Measurements from ENCODE around the gene SLC16A9.
"Not testable (repeated sequence)": the region's sequence is repeated elsewhere in the genome, so short reads cannot be mapped to it uniquely, and the experiment has no call there.

SLC16A9 gene

DNA sequence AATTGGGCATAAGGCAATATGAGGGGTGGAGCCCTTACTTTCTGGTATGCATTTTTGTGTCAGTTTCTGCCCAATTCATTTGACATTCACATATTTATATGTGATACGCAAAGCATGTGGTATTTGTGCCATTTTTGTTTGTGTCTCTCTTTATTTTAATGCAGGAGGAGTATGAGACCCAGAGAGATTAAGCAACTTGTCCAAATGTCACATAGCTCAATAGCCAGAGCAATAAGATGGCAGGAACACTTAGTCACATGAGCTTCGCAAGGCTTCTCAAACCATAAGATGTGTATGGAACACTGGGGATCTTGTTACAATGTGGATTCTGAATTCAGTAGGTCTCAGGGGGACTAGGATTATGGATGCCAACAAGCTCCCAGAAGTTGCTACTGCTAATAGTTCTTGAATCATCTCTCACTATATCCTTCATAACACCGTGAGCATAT lies 24.4 kb upstream of the SLC16A9 start:
- no peak for DNase-seq (ENCODE audit: low spot score)
- TF ChIP-seq, protein P1, sequence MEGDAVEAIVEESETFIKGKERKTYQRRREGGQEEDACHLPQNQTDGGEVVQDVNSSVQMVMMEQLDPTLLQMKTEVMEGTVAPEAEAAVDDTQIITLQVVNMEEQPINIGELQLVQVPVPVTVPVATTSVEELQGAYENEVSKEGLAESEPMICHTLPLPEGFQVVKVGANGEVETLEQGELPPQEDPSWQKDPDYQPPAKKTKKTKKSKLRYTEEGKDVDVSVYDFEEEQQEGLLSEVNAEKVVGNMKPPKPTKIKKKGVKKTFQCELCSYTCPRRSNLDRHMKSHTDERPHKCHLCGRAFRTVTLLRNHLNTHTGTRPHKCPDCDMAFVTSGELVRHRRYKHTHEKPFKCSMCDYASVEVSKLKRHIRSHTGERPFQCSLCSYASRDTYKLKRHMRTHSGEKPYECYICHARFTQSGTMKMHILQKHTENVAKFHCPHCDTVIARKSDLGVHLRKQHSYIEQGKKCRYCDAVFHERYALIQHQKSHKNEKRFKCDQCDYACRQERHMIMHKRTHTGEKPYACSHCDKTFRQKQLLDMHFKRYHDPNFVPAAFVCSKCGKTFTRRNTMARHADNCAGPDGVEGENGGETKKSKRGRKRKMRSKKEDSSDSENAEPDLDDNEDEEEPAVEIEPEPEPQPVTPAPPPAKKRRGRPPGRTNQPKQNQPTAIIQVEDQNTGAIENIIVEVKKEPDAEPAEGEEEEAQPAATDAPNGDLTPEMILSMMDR (IDR thresholded peaks at IDR 0.05; ENCODE audit: extremely low read depth, missing control alignments): no peak

DNA sequence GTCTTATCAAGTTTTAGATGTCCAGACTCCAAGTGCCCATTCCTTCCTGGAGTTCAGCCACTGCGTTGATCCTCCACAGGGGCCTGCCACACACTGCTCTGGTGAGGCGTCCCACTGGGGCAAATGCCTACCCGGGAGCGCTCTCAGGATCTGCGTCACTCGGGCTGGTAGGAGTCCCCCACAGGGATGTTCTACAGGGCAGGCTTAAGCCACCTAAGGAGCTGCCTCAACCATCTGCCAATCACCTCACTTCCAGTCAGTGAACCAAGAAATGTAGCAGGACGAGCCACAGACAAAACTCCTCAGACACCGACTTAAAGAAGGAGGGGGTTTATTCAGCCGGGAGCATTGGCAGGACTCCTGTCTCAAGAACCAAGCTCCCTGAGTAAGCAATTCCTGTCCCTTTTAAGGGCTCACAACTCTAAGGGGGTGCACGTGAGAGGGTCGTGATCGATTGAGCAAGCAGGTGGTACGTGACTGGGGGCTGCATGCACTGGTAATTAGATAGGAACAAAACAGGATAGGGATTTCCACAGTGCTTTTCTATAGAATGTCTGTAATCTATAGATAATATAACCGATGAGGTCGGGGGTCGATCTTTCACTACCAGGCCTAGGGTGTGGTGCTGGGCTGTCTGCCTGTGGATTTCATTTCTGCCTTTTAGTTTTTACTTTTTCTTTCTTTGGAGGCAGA lies 23.8 kb upstream of the SLC16A9 start:
- not testable (repeated sequence) for DNase-seq (ENCODE audit: low spot score)

DNA sequence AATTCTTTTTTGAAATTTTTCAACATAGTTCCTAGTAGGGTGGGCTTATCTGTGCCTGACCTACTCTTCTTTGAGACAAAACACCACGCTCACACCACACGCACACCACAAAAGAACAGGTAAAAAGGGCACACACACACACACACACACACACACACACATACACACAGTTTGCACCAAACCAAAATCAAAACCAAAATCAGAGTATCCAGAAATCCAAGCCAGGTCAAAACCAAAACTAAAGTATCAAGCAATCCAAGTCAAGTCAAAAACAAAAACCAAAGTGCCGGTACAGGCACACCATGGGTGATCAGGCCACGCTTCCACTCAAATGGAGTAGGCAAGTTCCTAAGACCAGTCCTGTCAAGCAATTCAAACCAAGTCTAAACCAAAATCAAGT lies 23.2 kb upstream of the SLC16A9 start:
- not testable (repeated sequence) for DNase-seq (ENCODE audit: low spot score)

DNA sequence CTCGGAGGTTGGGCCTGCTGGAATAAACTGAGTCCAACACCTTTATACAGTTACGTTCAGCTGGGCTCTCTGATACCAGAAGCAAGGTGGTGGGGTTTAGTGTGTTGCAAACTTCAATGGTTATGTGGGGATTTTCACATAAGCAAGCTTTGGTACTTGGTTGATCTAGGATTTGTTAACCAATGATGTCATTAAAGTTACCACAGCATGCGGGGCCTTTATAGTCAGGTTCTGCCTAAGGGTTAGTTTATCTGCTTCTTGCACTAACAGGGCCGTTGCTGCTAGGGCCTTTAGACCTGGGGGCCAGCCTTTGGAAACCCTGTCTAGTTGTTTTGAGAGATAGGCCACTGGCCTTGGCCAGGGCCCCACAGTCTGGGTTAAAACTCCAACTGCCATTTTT lies 19.5 kb upstream of the SLC16A9 start:
- DNase-seq (ENCODE audit: low spot score): not testable (repeated sequence)

DNA sequence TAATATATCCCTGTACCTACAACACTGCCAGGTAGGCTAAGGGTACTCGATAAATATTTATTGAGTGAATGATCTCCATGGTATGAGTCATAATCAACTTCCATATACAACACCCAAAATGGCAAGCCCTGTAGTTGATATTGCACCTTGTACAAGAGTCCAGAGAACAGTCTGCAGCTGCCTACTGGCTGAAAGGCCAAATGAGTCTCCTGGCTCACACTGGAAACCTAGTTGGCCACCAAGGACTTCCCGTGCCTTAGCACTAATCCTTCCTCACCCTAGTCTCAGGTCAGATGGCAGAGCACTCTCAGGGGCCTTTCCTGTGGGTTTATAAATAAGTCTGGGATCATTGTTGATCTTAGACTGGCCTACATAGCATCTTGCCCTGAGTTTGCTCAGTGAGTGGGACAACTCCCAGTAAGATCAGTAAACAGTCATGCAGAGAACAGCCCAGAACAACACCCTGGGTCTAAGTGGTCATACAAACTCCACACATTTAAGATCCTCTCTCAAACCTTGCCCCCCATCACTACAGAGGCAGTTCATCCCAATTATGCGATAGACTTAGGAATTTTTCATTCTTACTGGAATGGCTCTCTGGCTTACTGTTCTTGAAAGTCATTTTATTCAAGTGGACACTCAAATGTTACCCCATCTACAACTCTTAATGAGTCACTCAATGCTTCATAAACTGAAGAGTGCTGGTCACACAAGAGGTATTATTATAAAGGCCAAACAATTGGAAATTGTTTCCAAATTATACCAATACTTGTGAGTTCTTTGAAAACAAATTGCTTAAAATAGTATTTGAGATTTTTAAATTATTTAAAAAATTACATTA lies 14.7 kb upstream of the SLC16A9 start:
- DNase-seq (ENCODE audit: low spot score): no peak
- TF ChIP-seq, protein P1 (IDR thresholded peaks at IDR 0.05; ENCODE audit: extremely low read depth, missing control alignments): no peak

DNA sequence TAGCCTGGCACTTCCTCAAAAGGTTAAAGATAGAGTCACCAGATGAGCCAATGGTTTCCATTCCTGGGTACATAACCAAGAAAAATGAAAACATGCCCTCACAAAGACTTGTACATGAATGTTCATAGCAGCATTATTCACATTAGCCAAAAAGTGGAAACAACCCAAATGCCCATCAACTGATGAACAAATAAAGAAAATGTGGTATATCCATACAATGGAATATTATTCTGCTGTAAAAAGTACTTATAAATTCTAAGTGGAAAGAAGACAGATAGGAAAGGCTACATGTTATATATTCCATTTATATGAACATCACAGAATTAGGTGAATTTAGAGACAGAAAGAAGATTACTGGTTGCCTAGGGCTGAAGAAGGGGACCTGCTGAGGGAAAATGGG lies 10.7 kb upstream of the SLC16A9 start:
- TF ChIP-seq, protein P1 (IDR thresholded peaks at IDR 0.05; ENCODE audit: extremely low read depth, missing control alignments): no peak
- no peak for DNase-seq (ENCODE audit: low spot score)

DNA sequence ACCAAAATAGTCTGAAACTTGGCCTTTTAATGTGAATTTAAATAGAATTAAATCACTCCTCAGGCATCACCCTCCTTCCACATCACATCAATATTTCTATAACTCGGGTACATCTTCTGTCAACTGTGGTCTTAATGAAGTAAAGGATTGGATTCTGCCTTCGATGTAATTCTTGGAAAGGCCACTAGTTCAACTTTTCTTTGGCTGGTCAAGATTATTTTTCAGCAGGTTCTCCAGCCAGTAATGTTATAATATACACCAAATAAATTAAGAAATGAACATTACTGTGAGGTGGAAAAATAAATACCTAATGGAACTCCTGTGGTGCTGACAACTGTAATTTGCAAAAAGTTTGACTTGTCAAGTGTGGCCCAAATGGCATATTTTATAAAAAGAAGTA lies 9.7 kb upstream of the SLC16A9 start:
- TF ChIP-seq, protein P1 (IDR thresholded peaks at IDR 0.05; ENCODE audit: extremely low read depth, missing control alignments): no peak
- DNase-seq (ENCODE audit: low spot score): no peak

DNA sequence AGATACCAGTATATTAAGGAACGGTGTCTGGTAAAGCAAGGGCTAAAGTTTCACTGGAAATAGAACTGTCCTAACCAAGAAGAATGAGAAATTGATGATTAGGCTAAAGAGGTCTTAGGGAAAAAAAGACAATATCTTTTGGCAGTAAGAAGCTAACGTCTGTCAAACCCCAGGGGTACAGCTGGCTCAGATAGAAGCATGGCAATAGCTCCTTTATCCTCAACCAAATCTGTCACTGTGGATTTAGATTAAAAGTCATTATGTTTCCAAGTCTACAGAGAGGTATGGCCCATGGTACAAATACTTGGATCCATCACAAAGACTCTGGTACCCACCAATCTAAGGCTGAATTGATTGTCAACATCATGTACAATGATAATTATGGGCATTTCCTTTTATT lies 8.6 kb upstream of the SLC16A9 start:
- TF ChIP-seq, protein P1 (IDR thresholded peaks at IDR 0.05; ENCODE audit: extremely low read depth, missing control alignments): no peak
- DNase-seq (ENCODE audit: low spot score): no peak

Measured in GM20000 (cell line).